Measurements from ENCODE around the gene DHDH.

The DHDH gene

DNA sequence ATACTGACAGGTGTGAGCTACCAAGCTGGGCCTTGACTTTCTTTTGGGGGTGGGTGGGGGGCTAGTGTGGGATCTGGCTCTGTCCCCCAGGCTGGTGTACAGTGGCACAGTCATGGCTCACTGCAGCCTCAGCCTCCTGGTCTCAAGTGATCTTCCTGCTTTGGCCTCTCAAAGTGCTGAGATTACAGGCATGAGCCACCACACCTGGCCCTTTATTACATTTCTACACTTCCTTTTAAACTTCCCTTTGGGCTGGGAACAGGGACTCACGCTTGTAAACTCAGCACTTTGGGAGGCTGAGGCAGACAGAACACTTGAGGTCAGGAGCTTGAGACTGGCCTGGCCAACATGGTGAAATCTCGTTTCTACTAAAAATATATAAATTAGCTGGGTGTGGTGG lies 43.6 kb downstream of the DHDH start:
- H3K4me3 ChIP-seq (ENCODE audit: low read depth, low read length), result no peak overlapping the region
- TF ChIP-seq CTCF (IDR thresholded peaks at IDR 0.05; ENCODE audit: low read depth, low read length, missing control alignments), result no peak
- no peak for DNase-seq (ENCODE audit: low read depth)
- in situ Hi-C loops (cut with HindIII; ENCODE audit: low sequenced_read_pairs), result no loop called here

DNA sequence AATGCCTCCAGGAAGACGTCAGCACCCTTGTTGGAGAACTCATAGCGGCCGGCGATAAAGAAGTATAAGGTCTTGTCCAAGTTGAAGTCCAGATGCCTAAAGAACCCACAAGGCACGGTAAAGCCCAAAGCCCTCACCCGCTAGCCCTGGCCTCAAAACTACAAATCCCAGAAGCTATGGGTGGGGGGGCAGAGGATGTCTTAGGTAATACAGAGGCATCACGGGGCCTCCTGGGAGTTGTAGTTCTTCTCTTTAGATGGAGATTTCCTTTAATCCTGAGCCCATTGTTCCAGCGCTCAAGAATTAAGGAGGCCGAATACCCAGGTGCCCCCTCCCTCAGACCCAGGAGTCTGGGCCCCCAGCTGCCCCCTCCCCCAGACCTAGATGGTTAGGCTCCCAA lies 48.8 kb downstream of the DHDH start:
- in situ Hi-C loops (cut with HindIII; ENCODE audit: low sequenced_read_pairs), result no loop called here
- no peak overlapping the region for H3K4me3 ChIP-seq (ENCODE audit: low read depth, low read length)
- no peak for TF ChIP-seq CTCF (IDR thresholded peaks at IDR 0.05; ENCODE audit: low read depth, low read length, missing control alignments)
- no peak for DNase-seq (ENCODE audit: low read depth)

DNA sequence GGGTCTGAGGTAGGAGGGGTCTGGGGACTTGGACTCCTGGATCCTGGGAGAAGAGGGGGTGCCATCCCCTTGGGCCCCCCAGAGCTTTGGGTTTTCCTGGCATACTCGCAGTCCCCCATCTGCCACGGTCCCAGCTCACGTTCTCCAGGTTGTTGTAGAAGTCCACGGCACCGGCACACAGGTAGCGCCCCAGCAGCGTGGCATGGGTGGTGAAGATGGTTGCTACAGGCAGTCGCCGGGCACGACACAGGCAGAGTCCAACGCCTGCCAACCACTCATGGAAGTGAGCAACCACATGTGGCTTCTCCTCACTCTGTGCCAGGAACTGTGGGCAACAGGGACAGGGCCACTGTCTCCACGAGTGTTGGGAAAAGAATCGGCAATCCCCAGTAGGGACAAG lies 52.2 kb downstream of the DHDH start:
- DNase-seq (ENCODE audit: low read depth), result no peak
- TF ChIP-seq CTCF (IDR thresholded peaks at IDR 0.05; ENCODE audit: low read depth, low read length, missing control alignments), result no peak
- H3K4me3 ChIP-seq (ENCODE audit: low read depth, low read length), result no peak overlapping the region
- in situ Hi-C loops (cut with HindIII; ENCODE audit: low sequenced_read_pairs), result loop anchor here (5.0 kb wide), 1 partner anchor 188 kb away; no protein-coding TSS in a partner anchor

DNA sequence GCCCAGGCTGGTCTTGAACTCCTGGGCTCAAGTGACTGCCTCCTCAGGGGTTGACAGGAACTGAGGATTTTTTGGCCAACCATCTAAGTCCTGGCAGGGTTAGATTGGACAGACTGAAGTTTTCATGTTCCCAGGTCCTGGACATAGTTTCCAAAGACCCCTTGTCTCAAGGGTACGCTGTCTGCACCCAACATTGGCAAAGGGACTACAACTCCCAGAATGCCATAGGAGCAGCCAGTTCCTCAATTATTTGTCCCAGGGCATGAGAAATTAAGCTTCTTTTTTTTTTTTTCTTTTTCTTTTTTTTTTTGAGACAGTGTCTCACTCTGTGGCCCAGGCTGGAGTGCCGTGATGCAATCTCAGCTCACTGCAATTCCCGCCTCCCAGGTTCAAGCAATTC lies 52.7 kb downstream of the DHDH start:
- no peak for DNase-seq (ENCODE audit: low read depth)
- in situ Hi-C loops (cut with HindIII; ENCODE audit: low sequenced_read_pairs), result loop anchor here (5.0 kb wide), 1 partner anchor 189 kb away; no protein-coding TSS in a partner anchor
- no peak overlapping the region for H3K4me3 ChIP-seq (ENCODE audit: low read depth, low read length)
- TF ChIP-seq CTCF (IDR thresholded peaks at IDR 0.05; ENCODE audit: low read depth, low read length, missing control alignments), result no peak

DNA sequence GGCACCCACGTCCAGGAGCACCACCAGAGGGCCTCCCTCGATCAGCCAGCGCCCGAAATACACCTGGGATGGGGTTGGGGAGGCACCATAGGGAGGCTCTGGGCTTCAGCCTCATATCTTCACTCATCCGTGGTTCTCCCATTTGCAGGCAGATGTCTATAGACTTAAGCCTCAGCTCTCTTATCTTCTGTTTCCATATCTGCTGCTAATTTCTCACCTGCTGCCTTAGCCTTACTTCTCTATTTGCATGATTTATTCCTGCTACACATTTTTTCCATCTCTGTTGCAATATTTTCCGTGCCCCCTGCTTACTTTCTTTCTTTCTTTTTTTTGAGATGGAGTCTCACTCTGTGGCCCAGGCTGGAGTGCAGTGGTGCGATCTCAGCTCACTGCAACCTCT lies 53.8 kb downstream of the DHDH start:
- no peak for DNase-seq (ENCODE audit: low read depth)
- TF ChIP-seq CTCF (IDR thresholded peaks at IDR 0.05; ENCODE audit: low read depth, low read length, missing control alignments), result no peak
- in situ Hi-C loops (cut with HindIII; ENCODE audit: low sequenced_read_pairs), result loop anchor here (5.0 kb wide), 1 partner anchor 190 kb away; no protein-coding TSS in a partner anchor
- H3K4me3 ChIP-seq (ENCODE audit: low read depth, low read length), result no peak overlapping the region

GRCh38 chr19:48988286-48988685 lies 54.8 kb downstream of the DHDH start:
- DNase-seq (ENCODE audit: low read depth), result no peak
- no peak for TF ChIP-seq CTCF (IDR thresholded peaks at IDR 0.05; ENCODE audit: low read depth, low read length, missing control alignments)
- H3K4me3 ChIP-seq (ENCODE audit: low read depth, low read length), result no peak overlapping the region
- in situ Hi-C loops (cut with HindIII; ENCODE audit: low sequenced_read_pairs), result loop anchor here (5.0 kb wide), 1 partner anchor 191 kb away; no protein-coding TSS in a partner anchor

- in situ Hi-C loops (cut with HindIII; ENCODE audit: low sequenced_read_pairs), result loop anchor here (5.0 kb wide), 1 partner anchor 192 kb away; no protein-coding TSS in a partner anchor
- TF ChIP-seq CTCF (IDR thresholded peaks at IDR 0.05; ENCODE audit: low read depth, low read length, missing control alignments), result no peak
- no peak overlapping the region for H3K4me3 ChIP-seq (ENCODE audit: low read depth, low read length)
- DNase-seq (ENCODE audit: low read depth), result no peak
These were observed 55.4 kb downstream of the DHDH start for GRCh38 chr19:48988860-48989259.
